T-cell (primary cell): Measurements from ENCODE around the gene FAM163B. TPM values are rescaled to one million over a fixed set of nuclear protein-coding genes. Genes with fewer than 3 reads are reported as not detected.

Experiments used
- ATAC-seq, 4 experiments: fragments of 200-7000 bp in 3 of 4; fragments of 150-1000 bp in 1 of 4; cut with Tn5 transposase; replicated peaks in 1 of 4; 1 replicate in 3 of 4; 2 replicates in 1 of 4; pipeline ENCODE4 v1.10.0; 2021; ENCODE audit warnings: moderate library complexity in 3 of 4, mild to moderate bottlenecking in 2 of 4, moderate number of reproducible peaks in 1 of 4
- CTCF ChIA-PET, 2 donors: fragments of 300-600 bp; sonication (Branson Sonifier 250); formaldehyde crosslinking; loops; one replicate each; lab custom pipeline; 2022; ENCODE audit warnings: antibody characterized with exemption in 2 of 2; lab: Charles Lee
- POLR2A ChIA-PET, 2 donors: fragments of 300-600 bp; sonication (Branson Sonifier 250); formaldehyde crosslinking; loops; one replicate each; lab custom pipeline; 2022; ENCODE audit warnings: antibody characterized with exemption in 2 of 2; lab: Charles Lee
- DNase-seq, 35 experiments: peaks; one replicate each; pipeline versions ENCODE4 v3.0.0 to v3.0.0-alpha.2; 2013 to 2023
- H3K27ac ChIP-seq: one replicate; pipeline ENCODE4 v1.5.1; 2013; ENCODE audit warnings: low read length
- H3K27me3 ChIP-seq, 2 experiments: replicated peaks in 1 of 2; 1 replicate in 1 of 2; 2 replicates in 1 of 2; pipeline versions ENCODE4 v1.6.1 to v1.7.0; 2013; ENCODE audit warnings: low read length in 1 of 2, mixed read lengths in 1 of 2; ENCODE audit not compliant: control insufficient read depth in 2 of 2, insufficient read depth in 2 of 2; ENCODE audit errors: extremely low read depth in 1 of 2
- H3K36me3 ChIP-seq, 2 donors: 1 replicate in 1 of 2; 2 replicates in 1 of 2; pipeline versions ENCODE4 v1.6.1 to v1.7.0; 2013; ENCODE audit warnings: low read length in 1 of 2; ENCODE audit not compliant: control insufficient read depth in 2 of 2, insufficient read depth in 1 of 2; ENCODE audit errors: extremely low read depth in 1 of 2
- H3K4me1 ChIP-seq, 2 experiments: 1 replicate in 1 of 2; 2 replicates in 1 of 2; pipeline versions ENCODE4 v1.6.1 to v1.7.0; 2013; ENCODE audit warnings: low read length in 2 of 2, mixed read lengths in 1 of 2; ENCODE audit not compliant: insufficient read depth in 2 of 2, control insufficient read depth in 1 of 2; ENCODE audit errors: extremely low read depth in 1 of 2
- H3K4me3 ChIP-seq, 2 donors: 1 replicate in 1 of 2; 2 replicates in 1 of 2; pipeline versions ENCODE4 v1.5.1 to v1.7.0; 2013; ENCODE audit warnings: mild to moderate bottlenecking in 2 of 2, low read length in 1 of 2, moderate library complexity in 1 of 2; ENCODE audit not compliant: control insufficient read depth in 1 of 2; ENCODE audit errors: extremely low read depth in 1 of 2
- H3K9me3 ChIP-seq: 2 replicates; pipeline ENCODE4 v1.7.0; 2013
- H3K27ac Mint-ChIP-seq, 2 donors: one replicate each; pipeline ENCODE4 v1.8.0; 2020 to 2021; ENCODE audit warnings: mild to moderate bottlenecking in 2 of 2, mixed read lengths in 2 of 2
- H3K27me3 Mint-ChIP-seq, 2 donors: one replicate each; pipeline ENCODE4 v1.8.0; 2021 to 2022; ENCODE audit warnings: mixed read lengths in 2 of 2
- H3K36me3 Mint-ChIP-seq: one replicate; pipeline ENCODE4 v1.8.0; 2021; ENCODE audit warnings: mixed read lengths
- H3K4me1 Mint-ChIP-seq, 3 donors: one replicate each; pipeline ENCODE4 v1.8.0; 2020 to 2022; ENCODE audit warnings: mixed read lengths in 3 of 3, mild to moderate bottlenecking in 1 of 3
- H3K4me3 Mint-ChIP-seq, 3 donors: one replicate each; pipeline ENCODE4 v1.8.0; 2020 to 2022; ENCODE audit warnings: mild to moderate bottlenecking in 3 of 3, mixed read lengths in 3 of 3, moderate library complexity in 3 of 3
- H3K9me3 Mint-ChIP-seq, 3 donors: one replicate each; pipeline ENCODE4 v1.8.0; 2020 to 2022; ENCODE audit warnings: mixed read lengths in 3 of 3
- WGBS: methylation state at CpG from one replicate; pipeline ENCODE4 v1.1.5; 2013; ENCODE audit warnings: missing lambda C conversion rate; ENCODE audit not compliant: insufficient coverage; 5-methylcytosine and 5-hydroxymethylcytosine counted together
- total RNA-seq, 35 experiments: library from RNA in 6 of 35; stranded (reverse) in 6 of 35; fragments of 120-200 nt in 1 of 35; gene quantifications; one replicate each; pipeline versions ENCODE4 v1.2.1 to v1.2.4 and lab custom pipeline; 2013 to 2026

The FAM163B gene
- total RNA-seq, 5 donors from 2014 or later (not counting 1 experiment from before 2014, with no cell fraction given): not detected

DNA sequence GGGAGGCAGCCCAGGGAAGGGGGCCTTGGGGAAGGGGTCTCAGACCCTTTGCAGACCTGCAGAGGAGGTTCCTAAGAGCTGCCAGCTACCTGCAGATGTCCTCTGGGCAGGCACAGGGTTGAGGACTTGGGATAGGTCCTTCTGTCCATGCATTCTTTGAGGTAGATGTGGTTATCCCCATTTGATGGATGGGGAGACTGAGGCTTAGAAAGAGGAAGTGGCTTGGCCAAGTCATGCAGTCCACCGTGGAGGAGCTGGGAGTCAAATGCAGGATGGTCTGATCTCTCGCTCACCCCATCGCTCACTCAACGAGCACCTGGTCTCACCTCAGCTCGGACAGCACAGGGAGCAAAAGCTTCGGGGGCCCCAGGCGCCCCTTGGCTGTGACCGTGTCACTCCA is 54.5 kb downstream of the FAM163B start:
- H3K9me3 ChIP-seq: no peaks in the 10 kb centered on the region
- WGBS: 85% methylated on average over 8 of the region's 8 CpGs
- H3K27ac ChIP-seq: no peak overlapping the region
- H3K27me3 ChIP-seq: peaks cover 0 to 52% of the 10 kb centered on the region in 2 experiments
- ATAC-seq (no peak), DNase-seq (no peak)
- Mint-ChIP-seq H3K4me3 (no peak overlapping the region), H3K9me3 (no peaks in the 10 kb centered on the region), H3K4me1 (peaks cover 7 to 14% (median 11%) of the 10 kb centered on the region in 3 donors), H3K27ac (no peak overlapping the region), H3K27me3 (peaks cover 8 to 20% of the 10 kb centered on the region in 2 donors), H3K36me3 (no peaks in the 10 kb centered on the region)
- H3K4me3 ChIP-seq: no peak overlapping the region
- H3K4me1 ChIP-seq: peaks cover 0 to 11% of the 10 kb centered on the region in 2 experiments
- ChIA-PET CTCF (no interaction called here), POLR2A (no interaction called here)
- H3K36me3 ChIP-seq: peaks cover 0 to 10% of the 10 kb centered on the region in 2 donors

DNA sequence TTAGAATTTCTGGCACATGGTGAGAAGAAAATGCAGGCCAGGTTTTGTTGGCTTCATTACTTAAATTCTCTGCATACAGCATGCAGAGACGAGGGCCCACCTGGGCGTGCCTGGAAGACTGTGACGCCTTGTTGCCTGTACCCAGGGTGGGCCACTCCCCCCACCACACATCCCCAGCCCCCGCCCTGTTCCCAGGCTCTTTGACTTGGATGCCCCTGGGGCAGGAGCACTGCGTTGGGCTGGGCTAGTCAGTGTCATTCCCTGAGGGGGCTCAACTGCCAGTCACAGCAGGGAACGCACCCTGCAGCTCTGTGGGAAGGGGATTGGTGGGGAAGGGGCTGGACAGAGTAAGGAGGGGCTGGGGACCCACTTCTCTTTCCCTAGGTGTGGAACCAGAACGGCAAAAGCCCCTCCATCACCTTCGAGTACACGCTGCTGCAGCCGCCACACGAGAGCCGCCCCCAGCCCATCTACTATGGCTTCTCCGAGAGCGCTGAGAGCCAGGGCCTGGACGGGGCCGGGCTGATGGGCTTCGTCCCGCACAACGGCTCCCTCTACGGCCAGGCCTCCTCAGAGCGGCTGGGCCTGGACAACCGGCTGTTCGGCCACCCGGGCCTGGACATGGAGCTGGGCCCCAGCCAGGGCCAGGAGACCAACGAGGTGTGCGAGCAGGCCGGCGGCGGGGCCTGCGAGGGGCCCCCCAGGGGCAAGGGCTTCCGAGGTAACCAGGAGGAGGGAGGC is 55.0 kb downstream of the FAM163B start:
- Mint-ChIP-seq H3K4me1 (peaks cover 7 to 14% (median 11%) of the 10 kb centered on the region in 3 donors), H3K4me3 (no peak overlapping the region), H3K36me3 (no peaks in the 10 kb centered on the region), H3K27me3 (peaks cover 8 to 19% of the 10 kb centered on the region in 2 donors), H3K27ac (no peak overlapping the region), H3K9me3 (no peaks in the 10 kb centered on the region)
- Histone ChIP-seq H3K27ac (no peak overlapping the region), H3K4me3 (no peak overlapping the region), H3K36me3 (peaks cover 0 to 10% of the 10 kb centered on the region in 2 donors), H3K27me3 (peaks cover 0 to 49% of the 10 kb centered on the region in 2 experiments), H3K4me1 (peaks cover 0 to 11% of the 10 kb centered on the region in 2 experiments), H3K9me3 (no peaks in the 10 kb centered on the region)
- ChIA-PET CTCF (no interaction called here), POLR2A (no interaction called here)
- 92% methylated on average over 23 of the region's 31 CpGs for WGBS
- ATAC-seq (no peak), DNase-seq (no peak)

GRCh38 chr9:133553123-133553522 is 56.1 kb downstream of the FAM163B start:
- ATAC-seq (no peak), DNase-seq (no peak)
- WGBS: 80% methylated on average over 9 of the region's 10 CpGs
- Histone ChIP-seq H3K4me1 (peaks cover 0 to 4% of the 10 kb centered on the region in 2 experiments), H3K9me3 (no peaks in the 10 kb centered on the region), H3K27ac (no peak overlapping the region), H3K4me3 (no peak overlapping the region), H3K27me3 (peaks cover 0 to 40% of the 10 kb centered on the region in 2 experiments), H3K36me3 (peaks cover 0 to 10% of the 10 kb centered on the region in 2 donors)
- CTCF ChIA-PET: no interaction called here
- POLR2A ChIA-PET: no interaction called here
- Mint-ChIP-seq H3K27me3 (peaks cover 3 to 12% of the 10 kb centered on the region in 2 donors), H3K4me1 (peaks cover 1 to 7% (median 2%) of the 10 kb centered on the region in 3 donors), H3K9me3 (no peaks in the 10 kb centered on the region), H3K4me3 (no peak overlapping the region), H3K27ac (no peak overlapping the region), H3K36me3 (no peaks in the 10 kb centered on the region)

DNA sequence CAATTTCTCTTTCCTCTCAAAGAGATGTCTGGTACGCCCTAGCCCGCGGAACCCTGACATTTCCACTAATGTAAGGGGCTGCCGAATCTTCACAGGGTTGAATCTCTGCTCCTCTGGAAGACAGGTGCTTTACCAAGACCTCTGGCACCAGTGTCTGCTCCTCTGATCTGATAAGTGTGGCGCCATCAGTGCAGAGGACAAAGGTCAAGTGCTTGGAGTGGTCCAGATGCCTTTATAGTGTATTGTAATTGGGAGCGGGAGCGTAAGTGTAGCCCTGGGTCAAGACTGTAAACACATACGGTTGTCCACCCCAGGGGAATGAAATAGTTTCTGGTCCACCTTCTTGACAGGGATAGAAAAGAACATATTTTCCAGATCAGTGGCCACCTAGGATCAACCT is 57.0 kb downstream of the FAM163B start:
- POLR2A ChIA-PET: interaction anchor here in 1 of 2 donors (0.7 kb wide), 1 partner anchor 9 kb away, joined by 4 read pairs; no protein-coding TSS in a partner anchor

DNA sequence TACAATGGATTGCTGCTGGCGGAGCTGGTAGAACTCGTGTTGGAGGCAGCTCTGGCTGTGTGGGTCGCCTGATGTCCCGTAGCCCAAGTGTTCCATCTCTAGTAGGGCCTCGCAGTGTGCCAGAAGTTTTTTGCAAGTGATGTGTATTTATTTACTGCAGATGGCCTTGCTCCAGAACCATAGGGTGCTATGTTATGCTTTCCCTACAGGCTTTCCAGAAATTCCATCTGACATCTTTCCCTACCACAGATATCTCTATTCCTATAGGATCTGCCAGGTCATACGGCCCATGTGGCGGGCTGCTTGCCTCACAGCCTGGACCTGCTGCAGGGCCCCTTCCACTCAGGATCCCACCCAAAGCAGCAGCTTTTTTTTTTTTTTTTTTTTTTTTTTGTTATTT is 57.7 kb downstream of the FAM163B start:
- Mint-ChIP-seq H3K27ac (no peak overlapping the region), H3K27me3 (peaks cover 0 to 7% of the 10 kb centered on the region in 2 donors), H3K4me3 (no peak overlapping the region), H3K9me3 (no peaks in the 10 kb centered on the region), H3K36me3 (no peaks in the 10 kb centered on the region), H3K4me1 (no peaks in the 10 kb centered on the region)
- H3K9me3 ChIP-seq: no peaks in the 10 kb centered on the region
- peaks cover 0 to 15% of the 10 kb centered on the region in 2 donors for H3K36me3 ChIP-seq
- DNase-seq: no peak
- no peak overlapping the region for H3K4me3 ChIP-seq
- no CpG with 5 or more reads among the region's 7 CpGs for WGBS
- no peaks in the 10 kb centered on the region for H3K4me1 ChIP-seq
- H3K27me3 ChIP-seq: peaks cover 0 to 23% of the 10 kb centered on the region in 2 experiments
- no peak for ATAC-seq
- CTCF ChIA-PET: no interaction called here
- POLR2A ChIA-PET: interaction anchor here in 1 of 2 donors (0.7 kb wide), 1 partner anchor 8 kb away, joined by 4 read pairs; no protein-coding TSS in a partner anchor
- H3K27ac ChIP-seq: no peak overlapping the region

More for the DNA sequence above, 57.0 kb downstream of the FAM163B start:
- Mint-ChIP-seq H3K9me3 (no peaks in the 10 kb centered on the region), H3K4me1 (no peaks in the 10 kb centered on the region), H3K27ac (no peak overlapping the region), H3K36me3 (no peaks in the 10 kb centered on the region), H3K27me3 (peaks cover 0 to 7% of the 10 kb centered on the region in 2 donors), H3K4me3 (no peak overlapping the region)
- no peak overlapping the region for H3K4me3 ChIP-seq
- peaks cover 0 to 31% of the 10 kb centered on the region in 2 experiments for H3K27me3 ChIP-seq
- H3K36me3 ChIP-seq: peaks cover 0 to 15% of the 10 kb centered on the region in 2 donors
- no peak for ATAC-seq
- H3K4me1 ChIP-seq: no peaks in the 10 kb centered on the region
- no peaks in the 10 kb centered on the region for H3K9me3 ChIP-seq
- DNase-seq: no peak
- CTCF ChIA-PET: no interaction called here
- no peak overlapping the region for H3K27ac ChIP-seq
- 92% methylated on average over 7 of the region's 8 CpGs for WGBS

- H3K9me3 ChIP-seq: no peaks in the 10 kb centered on the region
- 76% methylated on average over 15 of the region's 15 CpGs for WGBS
- H3K27me3 Mint-ChIP-seq: peaks cover 0 to under 1% of the 10 kb centered on the region in 2 donors
- peaks cover 0 to 9% of the 10 kb centered on the region in 2 donors for H3K36me3 ChIP-seq
- no peak for DNase-seq
- no peaks in the 10 kb centered on the region for H3K4me1 ChIP-seq
- POLR2A ChIA-PET: no interaction called here
- no peaks in the 10 kb centered on the region for H3K4me1 Mint-ChIP-seq
- no peak overlapping the region for H3K27ac ChIP-seq
- H3K27ac Mint-ChIP-seq: no peak overlapping the region
- CTCF ChIA-PET: no interaction called here
- no peak overlapping the region for H3K4me3 Mint-ChIP-seq
- no peak overlapping the region for H3K4me3 ChIP-seq
- no peaks in the 10 kb centered on the region for H3K36me3 Mint-ChIP-seq
- peaks cover 0 to 3% of the 10 kb centered on the region in 2 experiments for H3K27me3 ChIP-seq
- no peaks in the 10 kb centered on the region for H3K9me3 Mint-ChIP-seq
- ATAC-seq: no peak
Measured at GRCh38 chr9:133547116-133547515, 62.1 kb downstream of the FAM163B start.
